HCT116 (cell line): ENCODE data around the gene CNTNAP2. TPM values are rescaled to one million over a fixed set of nuclear protein-coding genes. Genes with fewer than 3 reads are reported as not detected.

Experiments
- ATAC-seq: fragments of 200-7000 bp; cut with Tn5 transposase; 2 replicates; pipeline ENCODE4 v1.9.1; 2020; ENCODE audit warnings: mild to moderate bottlenecking, moderate library complexity
- BruUV-seq: library from RNA; stranded (reverse); fragments of 400-500 nt; replicated peaks from 2 replicates; lab custom pipeline; 2021; lab: Mats Ljungman, UMichigan
- CTCF ChIA-PET: fragments of 300-600 bp; sonication (Branson Sonifier 250); formaldehyde crosslinking; loops from one replicate; lab custom pipeline; 2021; ENCODE audit warnings: antibody characterized with exemption; lab: Charles Lee
- POLR2A ChIA-PET: fragments of 300-600, 350-600 bp; sonication (Branson Sonifier 250); formaldehyde crosslinking; loops from one replicate; lab custom pipeline; 2021; ENCODE audit warnings: antibody characterized with exemption; lab: Charles Lee
- RAD21 ChIA-PET, 2 experiments: fragments of 300-600 bp; sonication (Branson Sonifier 250); formaldehyde crosslinking; loops; one replicate each; lab custom pipeline; 2023; ENCODE audit warnings: low total read pairs in 2 of 2; ENCODE audit not compliant: uncharacterized antibody in 2 of 2, unreplicated experiment in 2 of 2, low non-redundant PET in 1 of 2; lab: Charles Lee
- DNase-seq: peaks from one replicate; pipeline ENCODE4 v3.0.0-alpha.2; 2010; ENCODE audit warnings: low read depth, low spot score
- H2AFZ ChIP-seq: fragments of 200-600 bp; shearing (Covaris generic), sonication (generic); 2 replicates; pipeline ENCODE4 v1.6.1; 2017; ENCODE audit warnings: low read depth, mixed run types, mixed read lengths, antibody characterized with exemption, low read length; ENCODE audit not compliant: poor library complexity, severe bottlenecking
- H3K27ac ChIP-seq: 2 replicates; pipeline ENCODE4 v1.5.1; 2012; ENCODE audit warnings: low read depth, low read length
- H3K27me3 ChIP-seq: fragments of 200-600 bp; sonication (generic); 2 replicates; pipeline ENCODE4 v1.6.1; 2016; ENCODE audit warnings: mixed run types, low read length, mixed read lengths; ENCODE audit not compliant: insufficient read depth
- H3K36me3 ChIP-seq, 2 experiments: fragments of 200-500 bp in 1 of 2; fragments of 200-600 bp in 1 of 2; sonication (Bioruptor generic) in 1 of 2; sonication (generic) in 1 of 2; 2 replicates each; pipeline versions ENCODE4 v1.5.1 to v1.6.1; 2014 to 2016; ENCODE audit warnings: low read length in 2 of 2, inconsistent platforms in 1 of 2, mixed read lengths in 1 of 2, mixed run types in 1 of 2; ENCODE audit not compliant: insufficient read depth in 2 of 2, control insufficient read depth in 1 of 2
- H3K4me1 ChIP-seq, 2 experiments: fragments of 200-600 bp in 1 of 2; sonication (generic) in 1 of 2; 2 replicates each; pipeline versions ENCODE4 v1.5.1 to v1.6.1; 2012 to 2017; ENCODE audit warnings: low read length in 2 of 2, inconsistent platforms in 1 of 2, mild to moderate bottlenecking in 1 of 2, mixed read lengths in 1 of 2, mixed run types in 1 of 2, moderate library complexity in 1 of 2; ENCODE audit not compliant: insufficient read depth in 2 of 2, control insufficient read depth in 1 of 2
- H3K4me2 ChIP-seq: fragments of 200-600 bp; sonication (generic); 2 replicates; pipeline ENCODE4 v1.6.1; 2017; ENCODE audit warnings: mixed run types, low read length, mixed read lengths
- H3K4me3 ChIP-seq, 2 experiments: fragments of 200-600 bp in 1 of 2; sonication (generic) in 1 of 2; replicated peaks in 1 of 2; 2 replicates each; pipeline ENCODE4 v1.5.1; 2011 to 2016; ENCODE audit warnings: low read length in 2 of 2, control low read depth in 1 of 2, low read depth in 1 of 2, mild to moderate bottlenecking in 1 of 2, mixed read lengths in 1 of 2, mixed run types in 1 of 2
- H3K79me2 ChIP-seq: fragments of 200-600 bp; sonication (generic); 2 replicates; pipeline ENCODE4 v1.6.1; 2017; ENCODE audit warnings: mild to moderate bottlenecking, mixed run types, low read length, moderate library complexity, mixed read lengths; ENCODE audit not compliant: insufficient read depth
- H3K9ac ChIP-seq: fragments of 200-600 bp; sonication (generic); 2 replicates; pipeline ENCODE4 v1.6.1; 2016; ENCODE audit warnings: low read length, mixed read lengths
- H3K9me2 ChIP-seq: fragments of 200-600 bp; sonication (generic), shearing (Covaris generic); 2 replicates; pipeline ENCODE4 v1.6.1; 2017; ENCODE audit warnings: mixed run types, mild to moderate bottlenecking, moderate library complexity; ENCODE audit not compliant: insufficient read depth
- H3K9me3 ChIP-seq, 2 experiments: fragments of 200-500 bp in 1 of 2; fragments of 200-600 bp in 1 of 2; sonication (Bioruptor generic) in 1 of 2; sonication (generic) in 1 of 2; 2 replicates each; pipeline ENCODE4 v1.6.1; 2014 to 2017; ENCODE audit warnings: low read length in 2 of 2, mixed read lengths in 2 of 2, inconsistent platforms in 1 of 2, low read depth in 1 of 2, mild to moderate bottlenecking in 1 of 2, mixed run types in 1 of 2, moderate library complexity in 1 of 2; ENCODE audit not compliant: control insufficient read depth in 1 of 2, insufficient read depth in 1 of 2
- H4K20me1 ChIP-seq: fragments of 200-600 bp; sonication (generic), shearing (Covaris generic); 2 replicates; pipeline ENCODE4 v1.6.1; 2017; ENCODE audit warnings: mixed run types, mild to moderate bottlenecking, moderate library complexity; ENCODE audit not compliant: insufficient read depth
- CEBPB ChIP-seq: IDR thresholded peaks from 2 replicates; pipeline ENCODE4 v1.6.1; 2012; ENCODE audit warnings: low read depth
- EZH2 ChIP-seq: fragments of 200-600 bp; sonication (generic); IDR thresholded peaks from 2 replicates; pipeline ENCODE4 v1.6.1; 2017; ENCODE audit warnings: antibody characterized with exemption, mixed run types
- POLR2AphosphoS5 ChIP-seq: IDR thresholded peaks from 2 replicates; pipeline ENCODE4 v1.6.1; 2011; ENCODE audit warnings: mild to moderate bottlenecking, low read depth, low read length, moderate library complexity
- RAD21 ChIP-seq: IDR thresholded peaks from 2 replicates; pipeline ENCODE4 v1.6.1; 2012; ENCODE audit warnings: low read depth, mild to moderate bottlenecking
- SIN3A ChIP-seq: IDR thresholded peaks from 2 replicates; pipeline ENCODE4 v1.6.1; 2012; ENCODE audit warnings: low read depth
- SP1 ChIP-seq: IDR thresholded peaks from 2 replicates; pipeline ENCODE4 v1.6.1; 2012; ENCODE audit warnings: low read depth
- TCF7L2 ChIP-seq: IDR thresholded peaks from 2 replicates; pipeline ENCODE4 v1.7.0; 2011; ENCODE audit warnings: borderline replicate concordance, inconsistent platforms; ENCODE audit not compliant: insufficient read depth, insufficient read length; ENCODE audit errors: extremely low read depth
- ZFX ChIP-seq: fragments of 450-650 bp; IDR thresholded peaks from 2 replicates; pipeline ENCODE4 v1.6.1; 2017
- intact Hi-C: fragments of 100-400 bp; cut with micrococcal nuclease; formaldehyde crosslinking; loops from 2 replicates; pipeline ENCODE4 v1.10.0; 2022
- total RNA-seq: library from RNA; stranded (reverse); gene quantifications from one replicate; pipeline ENCODE4 v1.2.1, GENCODE V29; 2021; ENCODE audit not compliant: unreplicated experiment
- TF ChIP-seq, protein P1 (sequence below): IDR thresholded peaks from 2 replicates; pipeline ENCODE4 v1.6.1; 2012
- TF ChIP-seq, protein P2 (sequence below): IDR thresholded peaks from 2 replicates; pipeline ENCODE4 v1.6.1; 2012; ENCODE audit warnings: low read depth
- TF ChIP-seq, protein P3 (sequence below), 3 experiments: fragments of 200-600 bp in 1 of 3; sonication (generic) in 1 of 3; IDR thresholded peaks in 2 of 3; conservative IDR thresholded peaks in 1 of 3; 2 replicates each; pipeline ENCODE4 v1.5.1; 2012 to 2017; ENCODE audit warnings: low read depth in 2 of 3, low read length in 2 of 3, antibody characterized with exemption in 1 of 3, borderline replicate concordance in 1 of 3, control low read depth in 1 of 3, mild to moderate bottlenecking in 1 of 3, mixed read lengths in 1 of 3, mixed run types in 1 of 3, moderate library complexity in 1 of 3; ENCODE audit not compliant: insufficient read depth in 1 of 3

The CNTNAP2 gene
- total RNA-seq, 1 experiment from 2014 or later: 0.37 TPM

DNA sequence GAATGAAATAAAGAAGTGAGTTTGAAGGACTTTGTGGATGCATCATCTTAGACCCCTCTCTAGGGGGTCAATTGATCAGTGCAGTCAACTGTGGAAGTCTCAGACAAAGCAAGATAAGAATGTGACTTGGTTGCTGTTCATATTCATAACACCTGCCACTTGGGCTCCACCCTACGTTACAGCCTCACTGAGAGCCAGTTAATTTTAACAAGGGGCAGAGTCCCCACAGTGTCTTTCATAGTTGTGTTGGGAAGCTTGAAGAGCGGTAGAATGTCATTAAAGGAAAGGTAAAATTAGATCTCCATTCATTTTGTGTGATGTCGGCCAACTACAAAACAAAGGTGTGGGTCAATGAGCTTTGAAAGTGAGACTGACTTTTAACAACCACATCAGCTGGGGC lies 2031.9 kb downstream of the CNTNAP2 start (continued):
- TF ChIP-seq, protein P1, sequence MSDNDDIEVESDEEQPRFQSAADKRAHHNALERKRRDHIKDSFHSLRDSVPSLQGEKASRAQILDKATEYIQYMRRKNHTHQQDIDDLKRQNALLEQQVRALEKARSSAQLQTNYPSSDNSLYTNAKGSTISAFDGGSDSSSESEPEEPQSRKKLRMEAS: no peak
- TF ChIP-seq ZFX (no peak), POLR2AphosphoS5 (no peak), SP1 (no peak), SIN3A (no peak), RAD21 (no peak), TCF7L2 (no peak)

DNA sequence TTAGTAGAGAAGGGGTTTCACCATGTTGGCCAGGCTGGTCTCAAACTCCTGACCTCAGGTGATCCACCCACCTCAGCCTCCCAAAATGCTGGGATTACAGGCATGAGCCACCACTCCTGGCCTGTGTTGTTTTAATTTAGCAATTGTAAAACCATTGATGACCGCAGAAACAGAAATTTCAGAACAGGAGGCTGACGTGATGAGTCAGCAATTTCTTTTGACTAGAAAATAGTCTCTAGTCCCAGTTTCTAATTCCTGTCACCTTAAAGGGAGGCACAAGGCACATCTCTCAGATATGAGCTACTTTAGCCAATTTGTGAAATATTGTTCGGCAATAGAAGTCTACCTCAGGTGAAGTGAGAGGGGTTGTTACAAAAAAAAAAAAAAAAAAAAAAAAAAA lies 2033.1 kb downstream of the CNTNAP2 start:
- intact Hi-C loops: no loop called here
- no peak for TF ChIP-seq POLR2AphosphoS5
- TF ChIP-seq EZH2: no peak
- TF ChIP-seq, protein P2, sequence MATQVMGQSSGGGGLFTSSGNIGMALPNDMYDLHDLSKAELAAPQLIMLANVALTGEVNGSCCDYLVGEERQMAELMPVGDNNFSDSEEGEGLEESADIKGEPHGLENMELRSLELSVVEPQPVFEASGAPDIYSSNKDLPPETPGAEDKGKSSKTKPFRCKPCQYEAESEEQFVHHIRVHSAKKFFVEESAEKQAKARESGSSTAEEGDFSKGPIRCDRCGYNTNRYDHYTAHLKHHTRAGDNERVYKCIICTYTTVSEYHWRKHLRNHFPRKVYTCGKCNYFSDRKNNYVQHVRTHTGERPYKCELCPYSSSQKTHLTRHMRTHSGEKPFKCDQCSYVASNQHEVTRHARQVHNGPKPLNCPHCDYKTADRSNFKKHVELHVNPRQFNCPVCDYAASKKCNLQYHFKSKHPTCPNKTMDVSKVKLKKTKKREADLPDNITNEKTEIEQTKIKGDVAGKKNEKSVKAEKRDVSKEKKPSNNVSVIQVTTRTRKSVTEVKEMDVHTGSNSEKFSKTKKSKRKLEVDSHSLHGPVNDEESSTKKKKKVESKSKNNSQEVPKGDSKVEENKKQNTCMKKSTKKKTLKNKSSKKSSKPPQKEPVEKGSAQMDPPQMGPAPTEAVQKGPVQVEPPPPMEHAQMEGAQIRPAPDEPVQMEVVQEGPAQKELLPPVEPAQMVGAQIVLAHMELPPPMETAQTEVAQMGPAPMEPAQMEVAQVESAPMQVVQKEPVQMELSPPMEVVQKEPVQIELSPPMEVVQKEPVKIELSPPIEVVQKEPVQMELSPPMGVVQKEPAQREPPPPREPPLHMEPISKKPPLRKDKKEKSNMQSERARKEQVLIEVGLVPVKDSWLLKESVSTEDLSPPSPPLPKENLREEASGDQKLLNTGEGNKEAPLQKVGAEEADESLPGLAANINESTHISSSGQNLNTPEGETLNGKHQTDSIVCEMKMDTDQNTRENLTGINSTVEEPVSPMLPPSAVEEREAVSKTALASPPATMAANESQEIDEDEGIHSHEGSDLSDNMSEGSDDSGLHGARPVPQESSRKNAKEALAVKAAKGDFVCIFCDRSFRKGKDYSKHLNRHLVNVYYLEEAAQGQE: no peak
- TF ChIP-seq, protein P3, sequence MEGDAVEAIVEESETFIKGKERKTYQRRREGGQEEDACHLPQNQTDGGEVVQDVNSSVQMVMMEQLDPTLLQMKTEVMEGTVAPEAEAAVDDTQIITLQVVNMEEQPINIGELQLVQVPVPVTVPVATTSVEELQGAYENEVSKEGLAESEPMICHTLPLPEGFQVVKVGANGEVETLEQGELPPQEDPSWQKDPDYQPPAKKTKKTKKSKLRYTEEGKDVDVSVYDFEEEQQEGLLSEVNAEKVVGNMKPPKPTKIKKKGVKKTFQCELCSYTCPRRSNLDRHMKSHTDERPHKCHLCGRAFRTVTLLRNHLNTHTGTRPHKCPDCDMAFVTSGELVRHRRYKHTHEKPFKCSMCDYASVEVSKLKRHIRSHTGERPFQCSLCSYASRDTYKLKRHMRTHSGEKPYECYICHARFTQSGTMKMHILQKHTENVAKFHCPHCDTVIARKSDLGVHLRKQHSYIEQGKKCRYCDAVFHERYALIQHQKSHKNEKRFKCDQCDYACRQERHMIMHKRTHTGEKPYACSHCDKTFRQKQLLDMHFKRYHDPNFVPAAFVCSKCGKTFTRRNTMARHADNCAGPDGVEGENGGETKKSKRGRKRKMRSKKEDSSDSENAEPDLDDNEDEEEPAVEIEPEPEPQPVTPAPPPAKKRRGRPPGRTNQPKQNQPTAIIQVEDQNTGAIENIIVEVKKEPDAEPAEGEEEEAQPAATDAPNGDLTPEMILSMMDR (IDR thresholded peaks at IDR 0.05 in 2 of 3, conservative IDR thresholded peaks at IDR 0.05 in 1 of 3; ENCODE audit: borderline replicate concordance in 1 of 3, insufficient read depth in 1 of 3, low read depth in 2 of 3, low read length in 2 of 3): no peak
- TF ChIP-seq SIN3A: no peak
- no peak for TF ChIP-seq CEBPB
- H3K4me1 ChIP-seq: no peaks in the 10 kb centered on the region
- no peak overlapping the region for H3K4me2 ChIP-seq
- H2AFZ ChIP-seq: no peak overlapping the region
- no peak overlapping the region for H3K9ac ChIP-seq
- BruUV-seq: no TSS peak
- H3K27ac ChIP-seq: no peak overlapping the region
- H4K20me1 ChIP-seq: no peaks in the 10 kb centered on the region
- ChIA-PET RAD21 (no interaction called here), POLR2A (no interaction called here), CTCF (no interaction called here)
- no peak overlapping the region for H3K4me3 ChIP-seq
- H3K36me3 ChIP-seq: no peaks in the 10 kb centered on the region
- no peak for DNase-seq
- H3K9me3 ChIP-seq: no peaks in the 10 kb centered on the region
- H3K27me3 ChIP-seq: no peaks in the 10 kb centered on the region
- H3K79me2 ChIP-seq: no peaks in the 10 kb centered on the region
- ATAC-seq: no peak
- H3K9me2 ChIP-seq: no peaks in the 10 kb centered on the region
